SK-N-SH (cell line): ENCODE data around the gene STX18. TPM values are rescaled to one million over a fixed set of nuclear protein-coding genes. Genes with fewer than 3 reads are reported as not detected.

Experiments
- CTCF ChIA-PET: fragments of 300-600, 350-600 bp; formaldehyde crosslinking; extraction: SDS; loops from one replicate; lab custom pipeline; 2021; lab: Yijun Ruan, JAX
- POLR2A ChIA-PET: fragments of 350-600 bp; sonication (Branson Sonifier 250); formaldehyde crosslinking; extraction: SDS; loops from one replicate; lab custom pipeline; 2020; ENCODE audit warnings: antibody characterized with exemption, inconsistent platforms; lab: Yijun Ruan, JAX
- DNase-seq: peaks from one replicate; pipeline ENCODE4 v3.0.0; 2012
- H2AFZ ChIP-seq: fragments of 200-600 bp; sonication (generic); 2 replicates; pipeline ENCODE4 v1.8.1; 2016; ENCODE audit warnings: antibody characterized with exemption, mild to moderate bottlenecking, low read depth
- H3F3A ChIP-seq: fragments of 200-600 bp; sonication (generic); replicated peaks from 2 replicates; pipeline ENCODE3; 2016; ENCODE audit warnings: antibody characterized with exemption, mild to moderate bottlenecking; ENCODE audit not compliant: insufficient read depth
- H3K27ac ChIP-seq, 2 experiments: fragments of 200-500 bp in 1 of 2; fragments of 200-600 bp in 1 of 2; sonication (Bioruptor generic) in 1 of 2; sonication (generic), shearing (Covaris generic) in 1 of 2; 2 replicates each; pipeline versions ENCODE4 v1.5.1 to v1.6.1; 2014 to 2016; ENCODE audit warnings: low read depth in 2 of 2, inconsistent platforms in 1 of 2, low read length in 1 of 2, mild to moderate bottlenecking in 1 of 2, mixed read lengths in 1 of 2
- H3K27me3 ChIP-seq: fragments of 200-600 bp; sonication (generic), shearing (Covaris generic); 2 replicates; pipeline ENCODE4 v1.6.1; 2016; ENCODE audit warnings: mixed run types; ENCODE audit not compliant: insufficient read depth
- H3K36me3 ChIP-seq, 2 experiments: fragments of 200-500 bp in 1 of 2; fragments of 200-600 bp in 1 of 2; sonication (Bioruptor generic) in 1 of 2; sonication (generic) in 1 of 2; replicated peaks in 1 of 2; 2 replicates each; pipeline versions ENCODE3 to v1.5.1; 2014 to 2016; ENCODE audit warnings: low read length in 1 of 2, mild to moderate bottlenecking in 1 of 2; ENCODE audit not compliant: insufficient read depth in 2 of 2, control insufficient read depth in 1 of 2
- H3K4me1 ChIP-seq, 2 experiments: fragments of 200-500 bp in 1 of 2; fragments of 200-600 bp in 1 of 2; sonication (Bioruptor generic) in 1 of 2; sonication (generic), shearing (Covaris generic) in 1 of 2; 2 replicates each; pipeline versions ENCODE4 v1.5.1 to v1.6.1; 2014 to 2016; ENCODE audit warnings: low read depth in 1 of 2, low read length in 1 of 2, mixed run types in 1 of 2; ENCODE audit not compliant: insufficient read depth in 2 of 2, control insufficient read depth in 1 of 2
- H3K4me2 ChIP-seq: fragments of 200-600 bp; sonication (generic), shearing (Covaris generic); 2 replicates; pipeline ENCODE4 v1.6.1; 2017; ENCODE audit warnings: mixed run types
- H3K4me3 ChIP-seq, 2 experiments: fragments of 200-500 bp in 1 of 2; fragments of 200-600 bp in 1 of 2; sonication (Bioruptor generic) in 1 of 2; sonication (generic), shearing (Covaris generic) in 1 of 2; 2 replicates each; pipeline versions ENCODE4 v1.5.1 to v1.8.1; 2014 to 2016; ENCODE audit warnings: low read depth in 2 of 2, inconsistent platforms in 1 of 2, low read length in 1 of 2, mild to moderate bottlenecking in 1 of 2, mixed read lengths in 1 of 2, moderate library complexity in 1 of 2
- H3K79me2 ChIP-seq: fragments of 200-600 bp; sonication (generic); 2 replicates; pipeline ENCODE4 v1.8.1; 2017; ENCODE audit warnings: mild to moderate bottlenecking; ENCODE audit not compliant: insufficient read depth
- H3K9ac ChIP-seq: fragments of 200-600 bp; sonication (generic); 2 replicates; pipeline ENCODE4 v1.6.1; 2017; ENCODE audit warnings: mixed run types
- H3K9me2 ChIP-seq: fragments of 200-600 bp; sonication (generic); 2 replicates; pipeline ENCODE4 v1.6.1; 2017; ENCODE audit warnings: mixed run types
- H3K9me3 ChIP-seq: fragments of 200-600 bp; sonication (generic); 2 replicates; pipeline ENCODE4 v1.6.1; 2017; ENCODE audit warnings: mixed run types, mild to moderate bottlenecking, moderate library complexity
- H4K20me1 ChIP-seq: fragments of 200-600 bp; sonication (generic); 2 replicates; pipeline ENCODE4 v1.6.1; 2017; ENCODE audit warnings: mild to moderate bottlenecking, mixed run types; ENCODE audit not compliant: insufficient read depth
- CHD2 ChIP-seq: fragments of 150-350 bp; IDR thresholded peaks from 2 replicates; pipeline ENCODE4 v1.6.1; 2018; ENCODE audit warnings: low read length; ENCODE audit not compliant: partially characterized antibody
- ELF1 ChIP-seq: IDR thresholded peaks from 2 replicates; pipeline ENCODE4 v1.4.0; 2012
- FOSL2 ChIP-seq: IDR thresholded peaks from 2 replicates; pipeline ENCODE4 v1.4.0; 2012; ENCODE audit warnings: low read depth, mild to moderate bottlenecking, moderate library complexity, borderline replicate concordance
- GABPA ChIP-seq: IDR thresholded peaks from 2 replicates; pipeline ENCODE4 v1.4.0; 2012; ENCODE audit warnings: low read depth, mild to moderate bottlenecking
- GATA2 ChIP-seq: sonication (generic); formaldehyde crosslinking; IDR thresholded peaks from 2 replicates; pipeline ENCODE4 v1.5.0; 2020; ENCODE audit warnings: mild to moderate bottlenecking, missing genetic modification reagents
- MEF2A ChIP-seq: IDR thresholded peaks from 2 replicates; pipeline ENCODE4 v1.4.0; 2012; ENCODE audit warnings: low read depth, borderline replicate concordance
- MXI1 ChIP-seq: IDR thresholded peaks from 2 replicates; pipeline ENCODE4 v1.6.1; 2012; ENCODE audit warnings: mild to moderate bottlenecking, low read depth, low read length, improper control_type of control experiment
- NFIC ChIP-seq: IDR thresholded peaks from 2 replicates; pipeline ENCODE4 v1.4.0; 2012; ENCODE audit warnings: borderline replicate concordance
- NRF1 ChIP-seq: IDR thresholded peaks from 2 replicates; pipeline ENCODE4 v1.6.1; 2012; ENCODE audit warnings: low read depth, mild to moderate bottlenecking, low read length
- RAD21 ChIP-seq: IDR thresholded peaks from 2 replicates; pipeline ENCODE4 v1.6.1; 2012; ENCODE audit warnings: mild to moderate bottlenecking, low read length
- RCOR1 ChIP-seq: fragments of 150-350 bp; IDR thresholded peaks from 2 replicates; pipeline ENCODE4 v1.6.1; 2017; ENCODE audit warnings: antibody characterized with exemption, low read length
- RFX5 ChIP-seq: IDR thresholded peaks from 2 replicates; pipeline ENCODE4 v1.6.1; 2012; ENCODE audit warnings: mild to moderate bottlenecking, improper control_type of control experiment, low read length
- RXRA ChIP-seq: IDR thresholded peaks from 2 replicates; pipeline ENCODE4 v1.4.0; 2012; ENCODE audit warnings: low read depth, mild to moderate bottlenecking, borderline replicate concordance
- SIN3A ChIP-seq: IDR thresholded peaks from 2 replicates; pipeline ENCODE4 v1.6.1; 2012; ENCODE audit warnings: low read depth, mild to moderate bottlenecking, low read length, moderate library complexity, borderline replicate concordance
- TAF1 ChIP-seq: IDR thresholded peaks from 2 replicates; pipeline ENCODE4 v1.6.1; 2012; ENCODE audit warnings: low read depth, mild to moderate bottlenecking, low read length, moderate library complexity, borderline replicate concordance
- TEAD4 ChIP-seq: IDR thresholded peaks from 2 replicates; pipeline ENCODE4 v1.4.0; 2012; ENCODE audit warnings: mild to moderate bottlenecking, borderline replicate concordance; ENCODE audit not compliant: insufficient read depth
- WGBS: methylation state at CpG from one replicate; pipeline ENCODE4 v1.1.6; 2017; ENCODE audit warnings: low lambda C conversion rate; 5-methylcytosine and 5-hydroxymethylcytosine counted together
- polyA plus RNA-seq, 3 experiments: library from polyadenylated mRNA; depleted of rRNA; stranded (reverse); fragments of >200 nt; gene quantifications; 2 replicates each; pipeline ENCODE4 v1.2.3, GENCODE V29; 2012
- TF ChIP-seq, protein P1 (sequence below): fragments of 150-350 bp; IDR thresholded peaks from 2 replicates; pipeline ENCODE4 v1.6.1; 2016; ENCODE audit warnings: mild to moderate bottlenecking, low read depth, low read length
- TF ChIP-seq, protein P2 (sequence below): IDR thresholded peaks from 2 replicates; pipeline ENCODE4 v1.4.0; 2012; ENCODE audit warnings: low read depth, borderline replicate concordance
- TF ChIP-seq, protein P3 (sequence below): IDR thresholded peaks from 2 replicates; pipeline ENCODE4 v1.4.0; 2012; ENCODE audit warnings: low read depth, borderline replicate concordance

The STX18 gene
- polyA plus RNA-seq, 1 of the 3 experiments (the other 2 are of a cell fraction), result 17.3 TPM

DNA sequence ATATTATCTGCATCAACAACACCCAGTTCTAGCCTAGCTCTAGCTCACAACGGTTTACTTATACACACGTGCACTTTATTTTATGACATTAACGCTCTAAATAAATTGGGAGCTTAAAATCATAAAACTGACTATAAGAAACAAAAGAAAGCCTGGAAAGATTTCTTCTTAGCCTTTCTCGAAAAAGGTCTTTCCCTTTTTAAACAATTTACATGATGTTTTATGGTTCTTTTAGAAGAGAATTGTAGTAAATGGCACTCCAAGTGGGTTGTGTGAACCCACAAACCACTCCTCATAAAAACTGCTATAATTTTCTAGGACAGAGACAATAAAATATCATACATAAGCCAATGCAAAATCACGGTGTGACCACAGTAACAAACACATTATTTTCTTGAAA is 23.1 kb downstream of the STX18 start:
- Histone ChIP-seq H3K27ac (no peak overlapping the region), H4K20me1 (peaks cover 16% of the 10 kb centered on the region), H3K4me3 (no peak overlapping the region; a peak in 1 of 4 replicates), H3K9me3 (no peaks in the 10 kb centered on the region), H3K9me2 (no peaks in the 10 kb centered on the region), H3F3A (no peaks in the 10 kb centered on the region), H3K79me2 (peaks cover 30% of the 10 kb centered on the region), H3K27me3 (no peaks in the 10 kb centered on the region), H3K4me2 (no peak overlapping the region), H3K4me1 (peaks cover 0 to 14% of the 10 kb centered on the region in 2 experiments; a peak in 3 of 4 replicates), H3K36me3 (peaks cover 0 to 3% of the 10 kb centered on the region in 2 experiments), H2AFZ (no peak overlapping the region), H3K9ac (no peak overlapping the region)
- DNase-seq, result no peak
- 90% methylated on average over 5 of the region's 5 CpGs for WGBS
- ChIA-PET CTCF (interaction anchor here (0.6 to 3.1 kb wide), 29 partner anchors 7 to 499 kb away, joined by 3 to 23 read pairs (median 5); partner anchors contain the start of gene STX18), POLR2A (no interaction called here)
- no peak for TF ChIP-seq FOSL2
- TF ChIP-seq MXI1, result no peak
- no peak for TF ChIP-seq GATA2
- TF ChIP-seq RXRA, result no peak

- H4K20me1 ChIP-seq, result peaks cover 13% of the 10 kb centered on the region
- peaks cover 0 to 14% of the 10 kb centered on the region in 2 experiments; a peak in 3 of 4 replicates for H3K4me1 ChIP-seq
- no peaks in the 10 kb centered on the region for H3F3A ChIP-seq
- peaks cover 0 to 3% of the 10 kb centered on the region in 2 experiments for H3K36me3 ChIP-seq
- CTCF ChIA-PET, result interaction anchor here (1.0 to 1.7 kb wide), 2 partner anchors 8 to 12 kb away, joined by 4 to 5 read pairs; no protein-coding TSS in a partner anchor
- no peaks in the 10 kb centered on the region for H3K9me3 ChIP-seq
- peaks cover 36% of the 10 kb centered on the region for H3K79me2 ChIP-seq
- H3K27me3 ChIP-seq, result no peaks in the 10 kb centered on the region
- TF ChIP-seq CHD2 (no peak), MEF2A (no peak), RFX5 (no peak), ELF1 (no peak), GATA2 (no peak), GABPA (no peak), NFIC (no peak), SIN3A (no peak), NRF1 (no peak), RAD21 (no peak), RXRA (no peak), RCOR1 (no peak), TEAD4 (no peak), MXI1 (no peak), TAF1 (no peak)
- TF ChIP-seq, protein P1, sequence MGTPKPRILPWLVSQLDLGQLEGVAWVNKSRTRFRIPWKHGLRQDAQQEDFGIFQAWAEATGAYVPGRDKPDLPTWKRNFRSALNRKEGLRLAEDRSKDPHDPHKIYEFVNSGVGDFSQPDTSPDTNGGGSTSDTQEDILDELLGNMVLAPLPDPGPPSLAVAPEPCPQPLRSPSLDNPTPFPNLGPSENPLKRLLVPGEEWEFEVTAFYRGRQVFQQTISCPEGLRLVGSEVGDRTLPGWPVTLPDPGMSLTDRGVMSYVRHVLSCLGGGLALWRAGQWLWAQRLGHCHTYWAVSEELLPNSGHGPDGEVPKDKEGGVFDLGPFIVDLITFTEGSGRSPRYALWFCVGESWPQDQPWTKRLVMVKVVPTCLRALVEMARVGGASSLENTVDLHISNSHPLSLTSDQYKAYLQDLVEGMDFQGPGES, result no peak
- TF ChIP-seq, protein P2, sequence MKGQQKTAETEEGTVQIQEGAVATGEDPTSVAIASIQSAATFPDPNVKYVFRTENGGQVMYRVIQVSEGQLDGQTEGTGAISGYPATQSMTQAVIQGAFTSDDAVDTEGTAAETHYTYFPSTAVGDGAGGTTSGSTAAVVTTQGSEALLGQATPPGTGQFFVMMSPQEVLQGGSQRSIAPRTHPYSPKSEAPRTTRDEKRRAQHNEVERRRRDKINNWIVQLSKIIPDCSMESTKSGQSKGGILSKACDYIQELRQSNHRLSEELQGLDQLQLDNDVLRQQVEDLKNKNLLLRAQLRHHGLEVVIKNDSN, result no peak
- TF ChIP-seq, protein P3, sequence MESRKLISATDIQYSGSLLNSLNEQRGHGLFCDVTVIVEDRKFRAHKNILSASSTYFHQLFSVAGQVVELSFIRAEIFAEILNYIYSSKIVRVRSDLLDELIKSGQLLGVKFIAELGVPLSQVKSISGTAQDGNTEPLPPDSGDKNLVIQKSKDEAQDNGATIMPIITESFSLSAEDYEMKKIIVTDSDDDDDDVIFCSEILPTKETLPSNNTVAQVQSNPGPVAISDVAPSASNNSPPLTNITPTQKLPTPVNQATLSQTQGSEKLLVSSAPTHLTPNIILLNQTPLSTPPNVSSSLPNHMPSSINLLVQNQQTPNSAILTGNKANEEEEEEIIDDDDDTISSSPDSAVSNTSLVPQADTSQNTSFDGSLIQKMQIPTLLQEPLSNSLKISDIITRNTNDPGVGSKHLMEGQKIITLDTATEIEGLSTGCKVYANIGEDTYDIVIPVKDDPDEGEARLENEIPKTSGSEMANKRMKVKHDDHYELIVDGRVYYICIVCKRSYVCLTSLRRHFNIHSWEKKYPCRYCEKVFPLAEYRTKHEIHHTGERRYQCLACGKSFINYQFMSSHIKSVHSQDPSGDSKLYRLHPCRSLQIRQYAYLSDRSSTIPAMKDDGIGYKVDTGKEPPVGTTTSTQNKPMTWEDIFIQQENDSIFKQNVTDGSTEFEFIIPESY, result no peak
- POLR2A ChIA-PET, result no interaction called here
- H3K27ac ChIP-seq, result no peak overlapping the region
- H3K9ac ChIP-seq, result no peak overlapping the region
- H3K4me3 ChIP-seq, result no peak overlapping the region
- DNase-seq, result no peak
- no peaks in the 10 kb centered on the region for H3K9me2 ChIP-seq
- H3K4me2 ChIP-seq, result no peak overlapping the region
- no peak overlapping the region for H2AFZ ChIP-seq
These were observed 27.1 kb downstream of the STX18 start for GRCh38 chr4:4514786-4515185.
